Femur (tissue), 1 donor: ENCODE results near the gene SLC2A13.

ENCODE experiments used
- DNase-seq: peaks from one replicate; pipeline ENCODE4 v3.0.0-alpha.2; 2017

SLC2A13 gene

GRCh38 chr12:39713552-39713951 lies 392.3 kb downstream of the SLC2A13 start:
- DNase-seq = no peak

GRCh38 chr12:39712334-39712733 lies 393.5 kb downstream of the SLC2A13 start:
- no peak for DNase-seq
